ENCODE results near the gene PPP1R14B.
A peak's percentile ranks its signal among the peaks of the same experiment; 100 is the strongest.

PPP1R14B gene, protein sequence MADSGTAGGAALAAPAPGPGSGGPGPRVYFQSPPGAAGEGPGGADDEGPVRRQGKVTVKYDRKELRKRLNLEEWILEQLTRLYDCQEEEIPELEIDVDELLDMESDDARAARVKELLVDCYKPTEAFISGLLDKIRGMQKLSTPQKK

DNA sequence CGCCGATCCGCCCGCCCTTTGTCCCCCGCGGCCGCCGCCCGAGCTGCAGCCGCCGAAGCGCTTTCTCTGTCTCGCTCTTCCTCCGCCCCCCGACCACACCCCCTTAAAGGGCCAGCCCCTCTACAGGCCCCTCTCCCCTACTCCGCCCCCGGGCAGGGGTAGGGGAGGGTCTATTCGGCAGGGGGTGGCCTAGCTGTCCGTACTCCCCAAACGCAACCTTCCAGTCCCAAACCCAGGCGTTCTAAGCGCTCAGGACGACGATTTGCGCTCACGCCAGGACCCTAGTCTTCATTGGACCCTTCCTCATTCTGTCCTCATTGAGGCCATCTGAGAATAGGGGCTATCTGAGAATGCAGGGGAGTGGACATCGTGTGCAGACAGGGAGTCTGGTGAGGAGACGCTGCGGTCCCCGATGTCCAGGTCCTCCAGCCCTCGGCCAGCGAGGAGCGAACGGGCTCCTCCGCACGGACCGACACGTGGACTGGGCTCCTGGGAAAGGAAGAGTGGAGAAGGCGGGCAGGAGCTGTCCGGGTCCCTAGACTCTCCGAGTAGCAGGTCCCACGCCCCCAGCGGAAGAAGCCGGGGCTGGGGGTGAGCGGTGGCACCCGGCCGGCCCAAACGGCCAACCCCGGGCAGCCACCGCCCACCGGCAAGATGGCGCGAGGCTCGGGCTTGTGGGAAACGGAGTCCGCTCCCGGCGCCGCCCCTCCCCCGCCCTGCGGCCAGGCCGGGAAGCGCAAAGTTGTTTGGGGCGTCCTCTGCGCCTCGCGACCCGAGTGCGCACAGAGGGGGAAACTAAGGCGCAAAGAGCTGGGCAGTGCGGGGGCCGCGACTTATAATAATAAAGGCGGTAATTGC lies at the start of gene PPP1R14B:
TSS of gene PPP1R14B (minus strand) at position 73 of the 858 bp plus-strand sequence. CDS start 270 bp downstream, outside the sequence.
- peak; percentile 92 for DNase-seq

DNA sequence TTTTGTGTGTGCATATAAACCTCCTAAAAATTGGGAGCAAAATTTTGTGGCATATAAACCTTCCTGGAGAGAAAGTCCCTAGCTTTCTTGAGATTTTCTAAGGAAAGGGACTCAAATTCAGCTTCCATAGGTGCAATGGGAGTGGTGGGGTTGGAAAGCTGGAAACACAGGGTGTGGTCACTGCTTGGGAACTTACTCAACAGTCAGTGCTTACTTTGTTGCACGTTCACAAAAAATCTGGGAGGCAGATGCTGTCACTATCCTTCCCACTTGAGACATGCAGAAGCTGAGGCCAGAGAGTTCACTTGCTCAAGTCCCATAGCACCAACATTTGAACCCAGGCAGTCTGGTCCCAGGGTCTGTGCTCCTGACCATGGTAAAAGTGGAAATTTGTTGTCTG lies 49.5 kb upstream of the PPP1R14B start:
- DNase-seq: no peak

GRCh38 chr11:64295760-64296159 lies 49.0 kb upstream of the PPP1R14B start:
- no peak for DNase-seq

GRCh38 chr11:64294774-64295173 lies 48.0 kb upstream of the PPP1R14B start:
- no peak for DNase-seq

DNA sequence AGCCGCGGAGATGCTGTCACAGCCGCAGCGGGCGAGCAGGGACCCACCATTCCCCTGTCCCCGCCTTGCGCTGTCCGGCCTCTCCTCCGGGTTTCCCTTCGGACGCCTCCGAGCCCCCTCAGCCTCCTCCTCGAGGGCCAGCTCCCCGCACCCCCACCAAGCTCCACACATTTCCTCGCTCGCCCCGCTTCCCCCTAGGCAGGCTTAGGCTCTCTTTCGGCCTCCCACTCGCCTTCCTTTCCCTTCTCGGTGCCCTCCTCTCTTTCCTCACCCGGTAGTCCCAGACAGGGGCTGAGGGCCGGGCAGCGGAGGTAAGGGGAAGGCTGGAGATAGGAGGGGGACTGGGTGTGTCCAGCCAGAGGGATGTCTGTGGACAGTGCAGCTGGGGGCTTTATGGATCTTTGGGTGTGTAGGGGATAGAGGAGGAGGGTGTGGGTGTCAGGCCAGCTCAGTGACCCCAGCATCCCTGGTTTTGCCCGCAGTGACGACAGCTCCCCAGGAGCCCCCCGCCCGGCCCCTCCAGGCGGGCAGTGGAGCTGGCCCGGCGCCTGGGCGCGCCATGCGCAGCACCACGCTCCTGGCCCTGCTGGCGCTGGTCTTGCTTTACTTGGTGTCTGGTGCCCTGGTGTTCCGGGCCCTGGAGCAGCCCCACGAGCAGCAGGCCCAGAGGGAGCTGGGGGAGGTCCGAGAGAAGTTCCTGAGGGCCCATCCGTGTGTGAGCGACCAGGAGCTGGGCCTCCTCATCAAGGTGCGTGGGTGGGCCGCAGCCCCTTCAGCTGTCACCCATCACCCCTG lies 45.9 kb upstream of the PPP1R14B start:
- no peak for DNase-seq

DNA sequence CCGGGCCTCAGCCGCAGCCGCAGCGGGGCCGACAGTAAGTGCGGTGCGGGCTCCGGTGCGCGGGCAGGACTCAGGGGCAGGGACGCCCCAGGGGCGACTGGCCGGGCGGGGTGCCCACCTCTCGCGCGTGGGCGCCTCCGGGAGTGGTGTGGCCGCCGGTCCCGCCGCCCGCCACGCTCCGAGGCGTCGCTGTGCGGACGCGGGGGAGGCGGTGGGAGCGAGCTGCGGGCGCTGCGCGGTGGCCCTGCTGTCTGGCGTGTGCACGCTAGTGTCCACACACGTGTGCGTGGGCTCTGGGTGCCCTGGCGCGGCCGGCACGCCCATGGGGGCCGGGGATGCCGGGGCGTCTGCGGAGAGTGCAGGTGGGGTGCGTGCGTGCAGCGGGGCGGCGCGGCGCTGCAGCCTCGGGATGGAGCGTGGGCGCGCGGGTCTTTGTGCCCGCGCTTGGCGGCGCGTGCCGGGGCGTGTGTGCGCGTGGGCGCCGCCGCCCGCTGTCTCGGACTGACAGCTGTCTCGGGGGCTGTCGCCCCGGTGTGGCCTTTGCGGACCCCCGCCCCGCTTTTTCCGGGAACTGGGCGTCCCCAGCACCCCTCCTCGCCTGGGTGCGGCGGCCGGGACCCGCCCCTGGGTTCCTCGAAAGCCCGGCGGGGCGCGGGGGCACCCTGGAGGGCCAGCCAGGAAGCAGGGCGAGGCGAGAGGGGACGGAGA lies 45.2 kb upstream of the PPP1R14B start:
- no peak for DNase-seq

GRCh38 chr11:64291262-64291751 lies 44.6 kb upstream of the PPP1R14B start, which contains the start of gene KCNK4:
Gene KCNK4 (plus strand): TSS chr11:64291302. CDS start chr11:64293019, 1,717 bp downstream.
- no peak for DNase-seq

- DNase-seq: no peak
Observed at GRCh38 chr11:64290352-64291261, 43.9 kb upstream of the PPP1R14B start.

- DNase-seq: no peak
Observed at GRCh38 chr11:64289002-64289564, 42.3 kb upstream of the PPP1R14B start.

DNA sequence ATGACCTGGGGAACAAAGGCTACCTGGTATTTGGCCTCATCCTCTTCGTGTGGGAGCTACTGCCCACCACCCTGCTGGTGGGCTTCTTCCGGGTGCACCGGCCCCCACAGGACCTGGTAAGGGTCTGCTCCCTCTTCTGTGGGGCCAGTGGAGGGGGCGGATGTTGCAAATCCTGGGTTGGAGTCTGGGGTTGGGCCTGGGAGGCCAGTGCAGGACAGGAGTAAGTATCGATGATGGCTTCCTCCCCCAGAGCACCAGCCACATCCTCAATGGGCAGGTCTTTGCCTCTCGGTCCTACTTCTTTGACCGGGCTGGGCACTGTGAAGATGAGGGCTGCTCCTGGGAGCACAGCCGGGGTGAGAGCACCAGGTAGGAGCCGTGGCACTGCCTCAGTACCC lies 41.6 kb upstream of the PPP1R14B start:
- DNase-seq: no peak

DNA sequence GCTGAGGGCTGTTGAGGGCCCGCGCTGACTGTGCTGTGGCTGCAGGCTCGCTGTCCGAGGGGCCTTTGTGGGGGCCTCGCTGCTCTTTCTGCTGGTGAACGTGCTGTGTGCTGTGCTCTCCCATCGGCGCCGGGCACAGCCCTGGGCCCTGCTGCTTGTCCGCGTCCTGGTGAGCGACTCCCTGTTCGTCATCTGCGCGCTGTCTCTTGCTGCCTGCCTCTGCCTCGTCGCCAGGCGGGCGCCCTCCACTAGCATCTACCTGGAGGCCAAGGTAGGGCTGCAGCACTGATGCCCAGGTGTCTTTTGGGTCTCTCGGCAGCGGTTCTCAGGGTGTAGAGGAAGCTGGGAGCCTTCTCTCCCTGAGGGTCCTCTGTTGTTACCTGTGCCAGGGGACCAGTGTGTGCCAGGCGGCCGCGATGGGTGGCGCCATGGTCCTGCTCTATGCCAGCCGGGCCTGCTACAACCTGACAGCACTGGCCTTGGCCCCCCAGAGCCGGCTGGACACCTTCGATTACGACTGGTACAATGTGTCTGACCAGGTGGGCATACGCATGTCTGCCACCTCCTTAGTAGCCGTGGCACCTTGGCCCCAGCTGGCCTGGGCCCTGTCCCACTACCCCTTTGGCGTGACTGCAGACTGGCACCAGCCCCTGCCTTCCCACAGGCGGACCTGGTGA lies 41.1 kb upstream of the PPP1R14B start:
- DNase-seq: no peak

DNA sequence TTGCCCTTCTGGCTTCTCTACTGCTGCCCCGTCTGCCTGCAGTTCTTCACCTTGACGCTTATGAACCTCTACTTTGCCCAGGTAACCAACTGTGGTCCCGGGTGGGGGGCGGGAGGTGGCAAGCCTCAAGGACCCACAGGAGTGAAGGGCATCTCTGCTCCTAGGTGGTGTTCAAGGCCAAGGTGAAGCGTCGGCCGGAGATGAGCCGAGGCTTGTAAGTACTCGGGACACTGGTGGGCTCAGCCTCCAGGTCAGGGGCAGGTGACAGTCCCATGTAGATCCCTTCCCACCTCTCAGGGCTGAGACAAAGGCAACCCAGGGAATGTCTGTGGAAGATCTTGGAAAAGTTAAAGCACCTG lies 40.0 kb upstream of the PPP1R14B start:
- no peak for DNase-seq

DNA sequence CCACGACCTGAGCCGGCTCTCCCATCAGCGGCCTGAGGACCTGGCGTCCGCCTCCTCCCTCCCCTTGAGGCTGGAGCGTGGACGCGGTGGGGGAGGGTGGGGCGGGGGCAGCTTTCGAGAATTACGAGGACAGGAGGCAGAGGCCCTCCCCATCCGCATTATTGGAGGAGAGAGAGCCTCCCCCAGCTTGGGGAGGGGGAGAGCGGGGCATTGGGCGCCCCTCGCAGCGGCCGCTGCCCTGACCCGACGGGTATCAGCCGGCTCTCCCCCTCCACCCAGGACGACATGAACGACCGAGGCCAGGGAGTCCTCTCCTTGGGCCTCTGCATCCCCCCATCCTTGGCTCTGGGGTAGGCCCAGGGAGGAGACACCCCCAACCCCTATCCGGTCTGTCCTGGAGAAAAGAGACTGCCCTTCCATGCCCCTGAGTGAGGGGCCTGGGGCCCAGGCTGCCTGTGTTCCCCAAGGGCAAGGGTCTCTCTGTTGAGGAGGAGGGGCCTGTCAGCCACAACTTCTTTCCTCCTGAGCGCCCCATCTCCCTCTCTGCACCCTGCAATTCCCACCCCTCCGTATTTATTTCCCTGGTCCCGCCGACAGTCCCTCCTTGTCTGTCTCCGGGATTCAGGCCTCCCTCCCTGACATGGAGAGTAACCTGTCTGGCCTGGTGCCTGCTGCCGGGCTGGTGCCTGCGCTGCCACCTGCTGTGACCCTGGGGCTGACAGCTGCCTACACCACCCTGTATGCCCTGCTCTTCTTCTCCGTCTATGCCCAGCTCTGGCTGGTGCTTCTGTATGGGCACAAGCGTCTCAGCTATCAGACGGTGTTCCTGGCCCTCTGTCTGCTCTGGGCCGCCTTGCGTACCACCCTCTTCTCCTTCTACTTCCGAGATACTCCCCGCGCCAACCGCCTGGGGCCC lies 39.4 kb upstream of the PPP1R14B start:
- DNase-seq: no peak

- DNase-seq: peak; percentile 95
Observed at GRCh38 chr11:64284962-64285884, 38.5 kb upstream of the PPP1R14B start, which contains the start of gene GPR137. Gene GPR137 (plus strand): TSS chr11:64285848. CDS start chr11:64286525, 677 bp downstream.

DNA sequence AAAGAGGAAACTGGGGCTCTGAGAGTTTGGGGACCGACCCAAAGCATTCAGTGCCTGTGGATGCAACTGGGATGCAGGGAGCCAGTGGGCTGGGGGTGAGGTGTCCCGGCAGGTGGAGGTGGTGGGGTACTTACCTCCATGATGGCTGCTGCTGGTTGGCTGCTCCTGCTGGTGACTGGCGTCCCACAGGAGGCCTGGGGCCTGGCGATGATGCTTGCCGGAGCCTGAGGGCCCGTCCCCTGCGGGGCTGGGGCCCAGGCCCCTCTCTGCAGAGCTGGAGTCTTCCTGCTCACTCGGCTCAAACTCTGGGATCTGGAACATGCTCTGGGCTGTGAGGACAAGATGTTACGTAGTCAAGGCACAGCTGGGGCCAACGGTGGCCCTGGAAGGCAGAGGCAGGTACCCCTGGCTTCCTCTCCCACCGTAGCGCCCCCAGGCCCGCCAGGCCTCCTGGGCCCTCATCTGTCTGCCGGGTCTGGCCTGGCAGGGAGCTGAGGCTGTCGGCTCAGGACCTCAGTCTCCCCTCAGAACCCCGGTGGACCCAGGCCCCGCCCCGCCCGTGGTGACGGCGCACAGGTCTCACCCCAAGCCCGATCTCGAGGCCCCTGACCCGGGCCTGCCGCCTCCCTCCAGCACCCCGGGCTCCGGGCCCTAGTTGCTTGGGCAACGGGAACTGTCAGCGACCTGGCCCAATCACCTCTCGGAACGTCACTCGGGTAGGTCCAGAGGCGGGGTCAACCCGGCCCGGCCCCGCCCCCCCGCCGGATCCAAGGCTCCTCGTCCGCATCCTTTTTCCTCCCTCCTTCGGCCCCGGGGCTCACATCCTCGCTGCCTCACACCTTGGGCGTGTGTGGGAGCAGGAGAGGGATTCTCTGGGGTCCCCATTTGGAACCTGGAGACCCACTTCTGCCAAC lies 37.6 kb upstream of the PPP1R14B start, which contains the start of gene BAD:
TSS of gene BAD (minus strand) at position 618 of the 914 bp plus-strand sequence. CDS start at position 321, 297 bp downstream.
- peak; percentile 97 for DNase-seq

DNA sequence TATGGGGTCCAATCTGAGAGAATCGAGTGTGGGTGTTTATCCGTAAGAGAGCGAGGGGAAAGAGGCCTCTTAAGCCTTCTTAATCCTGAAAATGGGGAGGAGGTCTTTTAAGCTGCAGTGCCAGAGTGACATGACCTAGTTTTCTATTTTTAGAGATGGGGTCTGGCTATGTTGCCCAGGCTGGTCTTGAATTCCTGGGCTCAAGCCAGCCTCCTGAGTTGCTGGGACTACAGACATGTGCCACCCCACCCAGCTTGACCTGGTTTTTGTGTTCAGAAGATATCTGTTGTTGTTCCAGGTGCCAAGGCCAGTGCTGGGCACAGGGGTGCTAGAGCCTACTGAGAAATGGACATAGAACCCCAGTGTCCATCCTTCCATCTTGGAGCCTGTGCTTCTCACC lies 36.3 kb upstream of the PPP1R14B start:
- no peak for DNase-seq
